Kidney epithelial cell (primary cell): ENCODE data around the gene MX2. TPM values are rescaled to one million over a fixed set of nuclear protein-coding genes. Genes with fewer than 3 reads are reported as not detected.

Experiments
- DNase-seq: peaks from one replicate; pipeline ENCODE4 v3.0.0-alpha.2; 2010; ENCODE audit warnings: low read depth
- H3K27me3 ChIP-seq: 2 replicates; pipeline ENCODE4 v1.6.0; 2011; ENCODE audit warnings: low read length; ENCODE audit not compliant: control insufficient read depth, insufficient read depth
- H3K36me3 ChIP-seq: 2 replicates; pipeline ENCODE4 v1.5.1; 2011; ENCODE audit warnings: low read length; ENCODE audit not compliant: control insufficient read depth, insufficient read depth
- H3K4me3 ChIP-seq: 2 replicates; pipeline ENCODE4 v1.5.1; 2011; ENCODE audit warnings: low read depth, mild to moderate bottlenecking, control low read depth, low read length
- total RNA-seq: library from RNA; depleted of rRNA; stranded (reverse); fragments of >200 nt; gene quantifications from 2 replicates; pipeline ENCODE4 v1.2.3, GENCODE V29; 2015
- TF ChIP-seq, protein P1 (sequence below): IDR thresholded peaks from 2 replicates; pipeline ENCODE4 v1.5.1; 2011; ENCODE audit warnings: mild to moderate bottlenecking, moderate library complexity, low read length, control low read depth, inconsistent platforms; ENCODE audit not compliant: insufficient read depth, poor library complexity, severe bottlenecking

MX2 gene
- total RNA-seq, 1 donor from 2014 or later = 1.4 TPM

DNA sequence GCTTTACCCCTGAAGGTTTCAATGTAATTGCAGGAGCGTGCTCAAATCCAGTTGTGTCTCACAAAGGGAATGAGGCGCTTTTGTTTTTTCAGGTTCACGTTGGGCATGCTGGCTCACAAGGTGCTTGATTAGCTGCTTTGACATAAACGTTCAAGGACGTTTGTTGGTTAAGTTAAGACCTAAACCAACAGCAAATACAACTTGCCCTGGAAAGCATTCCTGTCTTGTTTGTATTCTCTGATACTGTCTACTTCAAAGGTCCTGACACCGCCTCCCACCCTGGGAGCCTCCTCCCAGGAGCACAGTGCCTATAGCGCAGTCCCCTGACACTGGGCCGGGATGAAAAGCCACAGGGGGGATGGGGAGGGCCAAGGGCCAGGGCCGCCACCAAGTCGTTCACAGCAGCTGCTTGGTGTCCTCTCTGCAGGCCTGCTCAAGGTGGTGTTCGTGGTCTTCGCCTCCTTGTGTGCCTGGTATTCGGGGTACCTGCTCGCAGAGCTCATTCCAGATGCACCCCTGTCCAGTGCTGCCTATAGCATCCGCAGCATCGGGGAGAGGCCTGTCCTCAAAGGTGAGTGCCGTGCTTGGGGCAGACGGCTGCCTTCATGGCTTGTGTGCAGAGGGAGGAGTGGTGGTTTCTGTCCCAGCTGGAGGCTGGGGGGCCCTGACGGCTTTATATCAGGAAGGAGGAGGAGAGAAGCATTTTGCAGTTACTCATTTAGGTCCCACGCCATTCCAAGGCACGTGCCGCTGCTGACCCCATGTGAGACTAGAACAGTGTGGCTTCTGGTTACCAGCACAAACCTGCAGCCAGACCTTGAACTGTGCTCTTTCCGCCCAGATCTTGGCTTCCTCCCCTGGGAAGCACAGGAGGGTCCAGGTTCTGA, 39.1 kb upstream of the MX2 start:
- Histone ChIP-seq H3K36me3 (no peaks in the 10 kb centered on the region), H3K4me3 (no peak overlapping the region), H3K27me3 (peaks cover 5% of the 10 kb centered on the region)
- no peak for DNase-seq
- TF ChIP-seq, protein P1, sequence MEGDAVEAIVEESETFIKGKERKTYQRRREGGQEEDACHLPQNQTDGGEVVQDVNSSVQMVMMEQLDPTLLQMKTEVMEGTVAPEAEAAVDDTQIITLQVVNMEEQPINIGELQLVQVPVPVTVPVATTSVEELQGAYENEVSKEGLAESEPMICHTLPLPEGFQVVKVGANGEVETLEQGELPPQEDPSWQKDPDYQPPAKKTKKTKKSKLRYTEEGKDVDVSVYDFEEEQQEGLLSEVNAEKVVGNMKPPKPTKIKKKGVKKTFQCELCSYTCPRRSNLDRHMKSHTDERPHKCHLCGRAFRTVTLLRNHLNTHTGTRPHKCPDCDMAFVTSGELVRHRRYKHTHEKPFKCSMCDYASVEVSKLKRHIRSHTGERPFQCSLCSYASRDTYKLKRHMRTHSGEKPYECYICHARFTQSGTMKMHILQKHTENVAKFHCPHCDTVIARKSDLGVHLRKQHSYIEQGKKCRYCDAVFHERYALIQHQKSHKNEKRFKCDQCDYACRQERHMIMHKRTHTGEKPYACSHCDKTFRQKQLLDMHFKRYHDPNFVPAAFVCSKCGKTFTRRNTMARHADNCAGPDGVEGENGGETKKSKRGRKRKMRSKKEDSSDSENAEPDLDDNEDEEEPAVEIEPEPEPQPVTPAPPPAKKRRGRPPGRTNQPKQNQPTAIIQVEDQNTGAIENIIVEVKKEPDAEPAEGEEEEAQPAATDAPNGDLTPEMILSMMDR = no peak

DNA sequence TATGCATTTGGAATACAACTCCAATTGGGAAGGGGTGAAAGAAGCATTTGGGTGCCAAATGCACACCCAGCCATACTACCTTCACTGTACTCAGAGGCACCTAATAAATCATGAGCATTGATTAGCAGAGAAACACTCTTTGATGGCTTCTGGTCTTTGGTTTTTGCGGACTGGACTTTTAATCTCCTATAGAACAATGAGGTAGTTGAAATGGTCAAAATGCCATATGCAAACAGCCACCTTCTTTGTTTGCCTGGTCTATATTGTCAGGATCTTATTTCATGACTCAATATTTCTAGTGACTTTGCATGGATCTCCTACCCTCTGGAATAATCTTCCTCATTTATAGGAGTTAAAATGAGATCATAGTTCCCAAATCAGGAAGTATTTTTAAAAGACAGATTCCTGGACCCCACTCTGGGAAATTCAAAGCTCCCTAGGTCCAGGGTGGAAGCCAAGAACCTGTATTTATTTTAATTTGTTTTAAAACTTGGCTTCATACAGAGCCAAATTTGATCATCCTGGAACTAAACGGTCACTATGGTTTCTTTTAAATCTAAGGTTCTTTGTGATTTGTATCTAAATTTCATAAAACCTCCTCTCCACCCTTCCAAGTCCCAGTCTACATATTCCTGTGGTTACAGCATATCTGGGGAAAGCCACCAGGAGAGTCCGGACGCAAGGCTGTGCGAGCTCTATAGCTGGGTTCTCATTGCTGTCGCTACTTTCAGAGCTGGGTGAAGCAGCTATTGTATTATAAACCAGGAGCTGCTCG, 36.5 kb upstream of the MX2 start:
- Histone ChIP-seq H3K27me3 (no peaks in the 10 kb centered on the region), H3K36me3 (no peaks in the 10 kb centered on the region), H3K4me3 (no peak overlapping the region)
- TF ChIP-seq, protein P1 = no peak
- no peak for DNase-seq

GRCh38 chr21:41326414-41327080, 35.3 kb upstream of the MX2 start:
- no peaks in the 10 kb centered on the region for H3K27me3 ChIP-seq
- no peak for DNase-seq
- TF ChIP-seq, protein P1 = no peak
- no peaks in the 10 kb centered on the region for H3K36me3 ChIP-seq
- no peak overlapping the region for H3K4me3 ChIP-seq

DNA sequence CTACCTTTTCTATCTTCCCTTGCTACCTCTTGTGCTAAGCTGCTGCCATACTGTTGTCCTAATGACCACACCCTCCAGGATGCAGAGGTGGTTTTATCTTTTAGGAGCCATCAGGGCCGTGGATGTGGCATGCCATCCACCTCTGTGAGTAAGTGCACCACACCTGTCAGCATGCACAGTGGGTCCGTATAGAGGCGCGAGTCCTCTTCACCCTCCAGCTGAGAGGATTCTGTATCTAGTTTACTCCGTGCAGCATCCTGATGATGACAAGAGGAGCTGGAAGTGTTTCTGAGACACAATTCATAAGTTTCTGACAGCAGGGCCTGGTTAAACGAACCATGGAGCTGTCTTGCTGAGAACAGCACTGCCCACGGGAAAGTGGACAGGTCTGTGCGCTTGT, 34.1 kb upstream of the MX2 start:
- TF ChIP-seq, protein P1 = no peak
- Histone ChIP-seq H3K27me3 (no peaks in the 10 kb centered on the region), H3K4me3 (no peak overlapping the region), H3K36me3 (no peaks in the 10 kb centered on the region)
- no peak for DNase-seq

DNA sequence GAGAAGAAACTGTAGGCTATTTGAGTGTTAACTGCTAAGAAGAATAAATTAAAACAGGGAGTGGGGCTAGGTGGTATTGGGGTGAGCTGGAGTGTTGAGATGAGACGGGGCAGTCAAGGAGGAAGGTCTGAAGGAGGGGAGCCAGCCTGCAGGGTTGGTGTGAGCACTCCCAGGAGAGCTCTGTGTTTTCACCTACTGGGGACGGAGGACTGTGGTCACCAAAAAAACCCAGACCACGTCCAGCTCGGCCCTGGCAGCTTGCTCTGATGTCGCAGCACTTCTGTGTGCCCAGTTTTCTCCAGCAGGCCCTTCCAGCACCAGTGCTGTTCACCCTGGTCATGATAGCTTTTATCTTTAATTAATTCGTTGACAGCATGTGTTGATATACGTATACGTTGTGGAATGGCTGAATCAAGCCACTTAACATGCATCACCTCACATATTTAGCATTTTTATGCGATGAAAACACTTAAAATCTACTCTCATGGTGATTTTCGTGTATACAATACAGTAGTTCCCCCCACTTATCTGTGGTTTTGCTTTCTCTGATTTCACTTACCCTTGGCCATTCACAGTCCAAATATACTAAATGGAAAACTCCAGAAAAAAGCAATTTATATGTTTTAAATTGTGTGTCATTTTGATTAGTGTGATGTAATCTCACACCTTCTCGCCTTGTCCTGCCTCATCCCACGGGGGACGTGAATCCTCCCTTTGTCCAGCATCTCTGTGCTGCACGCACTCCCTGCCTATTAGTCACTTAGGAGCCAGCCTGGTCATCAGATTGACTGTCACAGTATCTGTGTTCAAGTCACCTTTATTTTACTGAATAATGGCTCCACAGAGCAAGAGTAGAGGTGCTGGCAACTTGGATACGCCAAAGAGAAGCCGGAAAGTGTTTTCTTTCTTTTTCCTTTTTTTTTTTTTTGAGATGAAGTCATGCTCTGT, 32.9 kb upstream of the MX2 start:
- Histone ChIP-seq H3K4me3 (no peak overlapping the region), H3K36me3 (no peaks in the 10 kb centered on the region), H3K27me3 (no peaks in the 10 kb centered on the region)
- no peak for DNase-seq
- TF ChIP-seq, protein P1 = no peak
